GM19372 (cell line): Measurements from ENCODE around the gene AVP.

Source experiments
- ATAC-seq: cut with Tn5 transposase; IDR thresholded peaks from one replicate; pipeline ENCODE4 v1.9.1; 2021; ENCODE audit warnings: mild to moderate bottlenecking, low read depth, moderate library complexity; ENCODE audit not compliant: unreplicated experiment

The AVP gene

GRCh38 chr20:3111507-3111906, 27.0 kb upstream of the AVP start:
- no peak for ATAC-seq

GRCh38 chr20:3109350-3110302, 25.1 kb upstream of the AVP start:
- ATAC-seq = no peak

GRCh38 chr20:3107464-3108025, 23.0 kb upstream of the AVP start:
- ATAC-seq = no peak

GRCh38 chr20:3106658-3107463, 22.3 kb upstream of the AVP start:
- no peak for ATAC-seq

- ATAC-seq = no peak
Observed at GRCh38 chr20:3106185-3106584, 21.7 kb upstream of the AVP start.

- ATAC-seq = no peak
Observed at GRCh38 chr20:3105256-3106137, 21.0 kb upstream of the AVP start.

- no peak for ATAC-seq
Observed at GRCh38 chr20:3103369-3104032, 19.0 kb upstream of the AVP start.

- ATAC-seq = no peak
Observed at GRCh38 chr20:3102575-3103368, 18.2 kb upstream of the AVP start.

GRCh38 chr20:3101737-3102574, 17.4 kb upstream of the AVP start:
- ATAC-seq = no peak

DNA sequence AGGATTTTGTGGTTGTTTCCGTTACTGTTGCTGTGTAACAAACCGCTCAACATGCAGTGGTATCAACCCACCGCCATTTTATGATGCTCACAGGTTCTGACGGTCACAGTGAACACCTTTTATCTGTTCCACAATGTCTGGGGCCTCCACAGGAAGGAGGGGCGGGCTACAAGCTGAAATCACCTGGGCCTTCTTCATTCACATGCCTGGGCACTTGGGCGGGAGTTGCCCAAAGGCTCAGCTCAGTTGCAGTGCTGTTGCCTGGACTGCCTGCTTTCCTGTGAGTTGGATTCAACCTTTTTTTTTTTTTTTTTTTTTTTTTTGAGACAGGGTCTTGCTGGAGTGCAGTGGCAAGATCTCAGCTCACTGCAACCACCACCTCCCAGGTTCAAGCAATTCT, 16.7 kb upstream of the AVP start:
- no peak for ATAC-seq

DNA sequence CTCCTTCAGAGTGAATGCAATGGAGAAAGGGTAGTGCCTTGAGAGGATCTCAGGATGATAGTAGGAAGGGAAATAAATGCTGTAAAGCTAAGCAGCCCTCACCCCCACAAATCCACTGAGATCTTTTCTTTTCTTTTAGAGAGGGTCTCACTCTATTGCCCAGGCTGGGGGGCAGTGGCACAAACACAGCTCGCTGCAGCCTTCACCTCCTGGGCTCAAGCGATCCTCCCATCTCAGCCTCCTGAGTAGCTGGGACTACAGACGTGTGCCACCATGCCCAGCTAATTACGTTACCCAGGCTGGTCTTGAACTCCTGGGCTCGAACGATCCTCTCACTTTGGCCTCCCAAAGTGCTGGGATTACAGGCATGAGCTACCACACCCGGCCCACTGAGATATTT, 16.0 kb upstream of the AVP start:
- ATAC-seq = no peak

DNA sequence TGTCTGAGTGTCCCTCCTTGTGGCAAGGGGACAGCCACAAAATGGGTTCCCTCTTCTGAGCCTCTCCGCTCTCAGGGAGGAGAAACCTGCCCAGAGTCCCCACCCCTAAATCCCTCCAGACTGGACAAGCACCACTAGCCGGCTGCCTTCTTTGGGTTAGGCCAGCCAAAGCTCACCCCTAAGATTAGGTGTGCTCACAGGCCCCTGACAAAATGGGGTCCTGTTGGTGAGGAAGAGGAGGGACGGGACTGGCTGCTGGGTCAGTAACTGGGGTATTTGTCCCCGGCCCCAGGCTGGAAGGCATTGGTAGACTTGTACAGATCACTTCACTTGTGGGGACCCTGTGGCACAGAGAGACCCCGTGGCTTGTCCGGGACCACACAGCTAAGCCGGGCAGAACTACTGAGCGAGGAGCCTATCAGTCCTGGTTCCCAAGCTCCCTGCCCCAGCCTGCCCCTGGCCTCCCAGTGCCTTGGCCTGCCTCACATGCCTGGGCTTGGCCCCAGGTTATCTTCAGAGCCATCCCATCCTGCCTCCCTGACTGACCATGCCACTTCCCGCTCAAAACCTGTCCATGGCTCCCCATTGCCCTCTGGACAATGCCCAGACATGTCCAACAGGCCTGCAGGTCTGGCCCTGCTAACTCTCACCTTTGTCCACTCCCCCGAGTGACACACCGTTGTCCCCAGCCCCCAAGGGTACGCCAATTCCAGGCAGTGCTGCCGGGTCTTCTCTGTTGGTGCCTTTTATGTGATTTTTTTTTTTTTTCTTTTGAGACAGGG, 10.5 kb upstream of the AVP start:
- no peak for ATAC-seq

- no peak for ATAC-seq
Observed at GRCh38 chr20:3093861-3094361, 9.4 kb upstream of the AVP start.

DNA sequence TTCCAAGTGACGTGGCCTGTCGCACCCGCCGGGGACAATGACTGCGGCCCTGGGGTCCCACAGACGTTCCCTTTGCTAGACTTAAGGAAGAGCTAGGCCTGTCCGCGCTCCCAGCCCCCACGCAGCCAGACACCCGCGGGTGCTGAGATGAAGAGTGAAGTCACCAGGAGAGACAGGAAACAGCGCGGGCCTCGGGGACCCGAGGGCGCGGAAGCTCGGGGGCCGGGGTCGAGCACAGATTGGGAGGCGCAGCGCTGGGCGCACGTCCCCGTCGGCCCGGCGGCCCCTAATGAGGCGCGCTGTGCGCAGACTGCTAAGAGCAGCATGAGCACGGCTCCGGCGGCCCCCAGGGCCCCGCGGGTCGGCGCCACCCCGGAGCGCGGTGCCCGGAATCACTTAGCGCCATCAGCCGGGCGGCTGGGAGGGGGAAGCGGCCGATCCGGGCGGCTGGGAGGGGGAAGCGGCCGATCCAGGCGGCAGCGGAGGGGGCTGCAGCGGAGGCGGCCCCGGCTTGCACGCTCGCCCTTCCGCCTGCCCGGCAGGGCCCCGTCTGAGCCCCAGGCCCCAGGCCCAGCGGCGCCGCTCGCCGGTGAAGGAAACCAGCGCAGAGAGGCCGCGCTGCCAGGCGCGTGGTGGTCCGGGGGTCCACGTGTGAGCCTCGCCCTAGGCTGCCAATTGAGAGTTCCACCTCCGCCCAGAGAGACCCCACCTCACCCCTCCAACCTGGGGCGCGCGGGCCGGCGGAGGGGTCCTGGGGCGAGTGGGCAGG, 8.3 kb upstream of the AVP start:
- ATAC-seq = no peak

DNA sequence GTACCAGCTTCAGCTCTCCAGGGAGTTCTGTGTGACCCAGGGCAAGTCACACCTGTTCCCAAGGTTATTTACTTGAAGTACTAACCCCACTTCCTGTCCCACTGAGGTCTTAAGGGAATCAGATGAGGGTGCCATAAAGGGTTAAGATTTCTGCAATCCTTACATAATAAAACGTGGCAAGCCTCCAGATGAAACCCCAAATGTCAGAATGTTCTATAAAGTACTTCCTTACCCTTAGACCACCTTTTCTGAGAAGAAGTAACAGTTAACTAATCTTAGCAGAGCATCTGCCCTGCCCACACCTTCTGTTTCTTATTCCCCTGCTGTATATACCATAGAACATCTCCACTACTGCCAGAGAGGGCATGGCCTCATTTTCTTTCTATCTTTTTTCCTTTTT, 6.0 kb upstream of the AVP start:
- ATAC-seq = no peak

GRCh38 chr20:3088031-3088430, 3.5 kb upstream of the AVP start:
- ATAC-seq = no peak
